ENCODE measurements around the gene ECHDC3. TPM values are rescaled to one million over a fixed set of nuclear protein-coding genes. Genes with fewer than 3 reads are reported as not detected.

The ECHDC3 gene
- total RNA-seq, 2 donors from 2014 or later: 1.5 TPM; not detected in 1

DNA sequence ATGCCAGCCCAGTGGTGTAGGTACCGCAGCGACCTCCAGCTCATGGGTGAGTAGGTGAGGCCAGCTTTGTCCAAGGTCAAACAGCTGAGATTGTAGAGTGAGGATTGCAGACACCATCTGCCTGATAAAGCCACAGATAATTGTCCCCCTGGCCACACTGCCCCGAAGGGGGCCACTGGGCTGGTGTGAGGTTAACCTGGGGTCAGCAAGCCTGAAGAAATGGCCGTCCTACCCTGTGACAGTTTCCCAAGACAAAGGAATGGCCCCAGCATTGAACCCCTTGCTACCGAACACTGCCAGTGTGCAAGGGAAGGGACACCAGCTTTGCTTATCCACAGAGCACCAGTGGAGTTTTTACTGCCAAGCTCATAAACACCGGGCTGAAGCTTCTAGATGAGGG lies 23.0 kb downstream of the ECHDC3 start:
- Mint-ChIP-seq H3K9me3 (no peaks in the 10 kb centered on the region), H3K27me3 (peaks cover 3% of the 10 kb centered on the region), H3K4me3 (no peak overlapping the region), H3K4me1 (no peaks in the 10 kb centered on the region), H3K27ac (no peak overlapping the region), H3K36me3 (ENCODE audit: low read depth) (no peaks in the 10 kb centered on the region)
- no peak for ATAC-seq (replicated peaks)

DNA sequence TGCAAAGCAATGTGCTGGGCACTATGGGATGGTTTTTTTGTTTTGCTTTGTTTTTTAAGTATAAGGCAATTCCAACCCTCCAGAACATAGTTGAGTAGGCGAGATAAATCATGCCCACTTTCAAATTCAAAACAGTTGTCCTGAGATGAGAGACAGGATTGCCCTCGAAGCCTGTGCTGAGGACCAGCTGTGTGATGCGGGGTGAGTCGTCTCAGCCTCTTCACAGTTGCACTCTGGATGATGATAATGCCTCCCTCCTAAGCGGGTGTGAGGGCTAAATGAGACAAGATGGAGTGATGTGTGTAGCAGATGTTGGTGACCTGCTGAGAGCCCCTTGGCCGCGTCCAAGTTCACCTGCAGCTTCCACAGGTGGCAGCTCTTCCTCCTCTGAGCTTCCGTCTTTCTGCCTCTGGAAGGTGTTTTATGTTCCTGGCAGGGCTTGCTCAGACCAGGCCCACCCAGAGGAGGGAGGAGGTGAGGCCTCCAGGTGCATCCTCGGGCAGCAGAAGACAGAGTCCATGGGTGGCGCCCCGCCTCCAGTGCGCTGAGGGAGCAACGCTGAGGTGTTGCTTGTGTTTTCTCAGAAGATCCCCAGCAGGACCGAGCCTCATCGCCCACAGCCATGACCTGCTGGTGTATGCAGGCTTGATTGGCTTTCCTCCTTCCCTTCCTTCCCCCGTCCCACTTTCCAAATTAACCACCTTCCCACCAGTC lies 30.6 kb downstream of the ECHDC3 start:
- Mint-ChIP-seq H3K4me1 (no peaks in the 10 kb centered on the region), H3K27ac (no peak overlapping the region), H3K27me3 (peaks cover 5% of the 10 kb centered on the region), H3K9me3 (no peaks in the 10 kb centered on the region), H3K4me3 (no peak overlapping the region), H3K36me3 (ENCODE audit: low read depth) (no peaks in the 10 kb centered on the region)
- ATAC-seq (replicated peaks): no peak

GRCh38 chr10:11773761-11774441 lies 31.7 kb downstream of the ECHDC3 start:
- H3K36me3 Mint-ChIP-seq (ENCODE audit: low read depth): no peaks in the 10 kb centered on the region
- peaks cover 5% of the 10 kb centered on the region for H3K27me3 Mint-ChIP-seq
- no peak overlapping the region for H3K4me3 Mint-ChIP-seq
- H3K27ac Mint-ChIP-seq: no peak overlapping the region
- no peaks in the 10 kb centered on the region for H3K9me3 Mint-ChIP-seq
- no peak for ATAC-seq (replicated peaks)
- H3K4me1 Mint-ChIP-seq: no peaks in the 10 kb centered on the region

DNA sequence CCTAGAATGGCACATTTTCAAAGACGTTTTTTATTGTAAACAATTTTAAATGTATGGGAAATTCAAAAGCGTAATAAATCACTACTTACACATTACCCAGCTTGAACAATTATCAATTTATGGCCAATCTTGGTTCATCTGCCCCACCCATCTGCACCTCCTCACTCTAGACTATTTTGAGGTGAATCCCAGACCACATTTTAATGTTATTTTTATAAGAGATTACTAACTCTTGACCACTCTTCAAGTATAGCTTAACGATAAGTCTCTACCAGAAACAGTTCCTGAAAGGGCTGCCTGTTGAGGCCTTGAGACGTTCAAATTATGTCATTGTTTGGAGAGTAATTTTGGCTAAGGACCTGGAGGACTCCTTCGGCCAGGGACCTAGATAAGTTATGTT lies 33.2 kb downstream of the ECHDC3 start:
- Mint-ChIP-seq H3K9me3 (no peaks in the 10 kb centered on the region), H3K27ac (no peak overlapping the region), H3K27me3 (peaks cover 5% of the 10 kb centered on the region)

DNA sequence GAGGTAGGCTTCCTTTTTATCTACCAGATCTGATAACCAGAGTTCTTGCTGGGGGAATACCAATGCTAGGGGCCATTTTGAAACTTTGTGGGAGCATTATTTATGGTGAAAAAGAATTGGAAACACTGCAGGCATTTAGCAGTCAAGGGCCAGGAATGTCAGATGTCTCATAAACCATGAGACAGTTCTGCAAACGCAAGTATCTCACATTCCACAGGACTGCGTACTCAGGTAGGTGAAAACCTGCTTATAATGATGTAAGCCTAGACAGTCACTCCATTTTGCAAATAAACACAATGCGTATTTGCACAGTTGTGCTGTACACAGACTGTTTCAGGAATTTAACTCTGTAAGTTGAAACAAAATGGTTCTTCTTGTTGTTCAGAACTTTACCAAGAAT lies 33.9 kb downstream of the ECHDC3 start:
- H3K27ac Mint-ChIP-seq: no peak overlapping the region
- H3K27me3 Mint-ChIP-seq: peaks cover 2% of the 10 kb centered on the region
- ATAC-seq (replicated peaks): no peak
- no peaks in the 10 kb centered on the region for H3K9me3 Mint-ChIP-seq
- H3K4me3 Mint-ChIP-seq: no peak overlapping the region
- H3K36me3 Mint-ChIP-seq (ENCODE audit: low read depth): no peaks in the 10 kb centered on the region
- H3K4me1 Mint-ChIP-seq: no peaks in the 10 kb centered on the region

More for the DNA sequence above, 33.2 kb downstream of the ECHDC3 start:
- no peaks in the 10 kb centered on the region for H3K4me1 Mint-ChIP-seq
- no peak for ATAC-seq (replicated peaks)
- no peak overlapping the region for H3K4me3 Mint-ChIP-seq
- H3K36me3 Mint-ChIP-seq (ENCODE audit: low read depth): no peaks in the 10 kb centered on the region

GRCh38 chr10:11781114-11781513 lies 38.9 kb downstream of the ECHDC3 start:
- H3K4me3 Mint-ChIP-seq: no peak overlapping the region
- H3K27me3 Mint-ChIP-seq: peaks cover 3% of the 10 kb centered on the region
- H3K4me1 Mint-ChIP-seq: peaks cover 4% of the 10 kb centered on the region
- no peaks in the 10 kb centered on the region for H3K9me3 Mint-ChIP-seq
- ATAC-seq (replicated peaks): no peak
- H3K36me3 Mint-ChIP-seq (ENCODE audit: low read depth): no peaks in the 10 kb centered on the region
- no peak overlapping the region for H3K27ac Mint-ChIP-seq

GRCh38 chr10:11782793-11783557 lies 40.8 kb downstream of the ECHDC3 start:
- peak; percentile 18 for ATAC-seq (replicated peaks)
- peaks cover 4% of the 10 kb centered on the region for H3K4me1 Mint-ChIP-seq
- peaks cover 3% of the 10 kb centered on the region for H3K27me3 Mint-ChIP-seq
- no peaks in the 10 kb centered on the region for H3K9me3 Mint-ChIP-seq
- H3K36me3 Mint-ChIP-seq (ENCODE audit: low read depth): no peaks in the 10 kb centered on the region
- H3K4me3 Mint-ChIP-seq: no peak overlapping the region
- H3K27ac Mint-ChIP-seq: no peak overlapping the region

DNA sequence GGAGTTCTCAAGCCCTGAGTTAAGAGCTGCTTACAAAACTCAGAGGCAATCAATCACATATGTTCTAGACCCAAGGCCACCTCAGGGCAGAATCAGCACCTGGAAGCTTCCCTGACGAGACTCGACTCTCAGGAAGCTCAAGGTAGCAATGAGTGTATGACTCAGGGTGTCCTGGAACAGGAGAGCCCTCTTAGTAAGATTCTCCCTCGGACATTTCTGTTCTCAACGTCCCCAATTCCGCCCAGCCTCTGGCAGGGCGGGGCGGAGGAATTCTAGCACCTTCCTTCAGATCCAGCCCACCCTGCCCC lies 41.3 kb downstream of the ECHDC3 start:
- ATAC-seq (replicated peaks): no peak
- no peaks in the 10 kb centered on the region for H3K9me3 Mint-ChIP-seq
- no peak overlapping the region for H3K4me3 Mint-ChIP-seq
- H3K27me3 Mint-ChIP-seq: peaks cover 3% of the 10 kb centered on the region
- H3K36me3 Mint-ChIP-seq (ENCODE audit: low read depth): no peaks in the 10 kb centered on the region
- peaks cover 4% of the 10 kb centered on the region for H3K4me1 Mint-ChIP-seq
- H3K27ac Mint-ChIP-seq: no peak overlapping the region

DNA sequence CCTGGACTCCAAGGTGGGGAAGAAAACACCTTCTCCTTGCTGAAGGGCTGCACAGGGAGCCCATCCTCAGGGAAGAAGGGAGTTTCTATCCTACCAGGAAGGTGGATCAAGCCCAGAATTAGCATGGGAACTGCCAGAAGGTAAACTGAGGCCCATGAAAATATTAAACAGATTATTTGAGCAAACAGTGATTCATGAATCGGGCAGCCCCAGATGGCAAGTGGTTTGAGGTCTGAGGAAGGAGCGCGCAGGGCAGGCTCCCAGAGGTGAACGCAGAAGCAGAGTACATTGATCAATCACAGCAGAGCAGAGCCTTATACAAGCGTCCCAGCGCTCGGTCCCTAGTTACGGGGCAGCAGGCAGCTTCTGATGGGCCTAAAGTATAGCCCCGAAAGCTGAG lies 45.2 kb downstream of the ECHDC3 start:
- no peak for ATAC-seq (replicated peaks)
- H3K36me3 Mint-ChIP-seq (ENCODE audit: low read depth): no peaks in the 10 kb centered on the region
- peaks cover 6% of the 10 kb centered on the region for H3K27me3 Mint-ChIP-seq
- H3K4me1 Mint-ChIP-seq: peaks cover 4% of the 10 kb centered on the region
- H3K4me3 Mint-ChIP-seq: no peak overlapping the region
- no peak overlapping the region for H3K27ac Mint-ChIP-seq
- no peaks in the 10 kb centered on the region for H3K9me3 Mint-ChIP-seq

DNA sequence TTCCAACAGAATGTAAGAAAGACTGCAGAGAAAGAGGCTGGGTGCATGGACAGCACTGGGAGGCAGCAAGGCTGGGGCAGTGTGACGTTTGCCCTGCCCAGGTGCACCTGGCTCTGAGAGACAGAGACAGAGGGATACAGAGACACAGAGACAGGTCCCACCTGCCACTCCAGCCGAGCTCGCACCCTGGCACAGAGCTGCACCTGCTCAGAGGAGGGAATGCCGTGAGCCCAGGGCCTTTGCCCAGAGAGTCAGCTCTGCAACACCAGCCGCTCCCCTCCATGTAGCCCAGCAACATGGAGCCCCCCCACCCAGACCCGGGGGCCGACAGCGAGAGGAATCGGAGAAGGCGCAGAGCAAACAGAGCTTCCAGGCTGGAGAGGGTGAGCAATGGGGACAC lies 45.7 kb downstream of the ECHDC3 start:
- Mint-ChIP-seq H3K4me1 (no peaks in the 10 kb centered on the region), H3K9me3 (no peaks in the 10 kb centered on the region), H3K27me3 (peaks cover 6% of the 10 kb centered on the region), H3K36me3 (ENCODE audit: low read depth) (no peaks in the 10 kb centered on the region), H3K27ac (no peak overlapping the region), H3K4me3 (no peak overlapping the region)
- ATAC-seq (replicated peaks): no peak

- Mint-ChIP-seq H3K36me3 (ENCODE audit: low read depth) (no peaks in the 10 kb centered on the region), H3K27me3 (peaks cover 6% of the 10 kb centered on the region), H3K9me3 (no peaks in the 10 kb centered on the region), H3K4me1 (no peaks in the 10 kb centered on the region), H3K4me3 (no peak overlapping the region), H3K27ac (no peak overlapping the region)
- ATAC-seq (replicated peaks): no peak
These were observed 47.1 kb downstream of the ECHDC3 start for GRCh38 chr10:11789306-11789705.

GRCh38 chr10:11789956-11790355 lies 47.8 kb downstream of the ECHDC3 start:
- Mint-ChIP-seq H3K27ac (no peak overlapping the region), H3K9me3 (no peaks in the 10 kb centered on the region), H3K27me3 (peaks cover 3% of the 10 kb centered on the region), H3K4me1 (no peaks in the 10 kb centered on the region), H3K36me3 (ENCODE audit: low read depth) (no peaks in the 10 kb centered on the region), H3K4me3 (no peak overlapping the region)
- ATAC-seq (replicated peaks): no peak

- peaks cover 5% of the 10 kb centered on the region for H3K4me1 Mint-ChIP-seq
- no peak for ATAC-seq (replicated peaks)
- peaks cover 3% of the 10 kb centered on the region for H3K9me3 Mint-ChIP-seq
- no peaks in the 10 kb centered on the region for H3K36me3 Mint-ChIP-seq (ENCODE audit: low read depth)
- H3K27ac Mint-ChIP-seq: no peak overlapping the region
- H3K4me3 Mint-ChIP-seq: no peak overlapping the region
- peaks cover 3% of the 10 kb centered on the region for H3K27me3 Mint-ChIP-seq
These were observed 51.7 kb downstream of the ECHDC3 start for GRCh38 chr10:11793762-11794479.

DNA sequence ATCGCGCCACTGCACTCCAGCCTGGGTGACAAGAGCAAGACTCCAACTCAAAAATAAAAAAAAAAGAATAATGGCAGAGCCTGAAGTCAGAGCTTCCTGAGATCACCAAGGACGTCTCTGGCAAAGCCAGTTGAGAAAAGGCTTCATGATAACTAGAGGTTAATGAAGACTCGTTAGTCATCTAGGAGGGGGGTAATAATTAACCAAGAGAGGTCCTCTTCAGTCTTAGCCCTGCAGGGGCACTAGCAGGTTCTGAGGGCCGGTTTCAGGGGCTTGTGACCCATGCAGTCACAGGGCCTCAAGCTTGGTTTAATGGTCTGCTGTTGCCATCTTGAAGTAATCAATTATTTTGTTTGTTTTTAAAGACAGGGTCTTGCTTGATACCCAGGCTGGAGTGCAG lies 52.4 kb downstream of the ECHDC3 start:
- H3K4me1 Mint-ChIP-seq: peaks cover 5% of the 10 kb centered on the region
- ATAC-seq (replicated peaks): no peak
- H3K27me3 Mint-ChIP-seq: peaks cover 3% of the 10 kb centered on the region
- no peak overlapping the region for H3K27ac Mint-ChIP-seq
- H3K9me3 Mint-ChIP-seq: peaks cover 3% of the 10 kb centered on the region
- H3K36me3 Mint-ChIP-seq (ENCODE audit: low read depth): no peaks in the 10 kb centered on the region
- H3K4me3 Mint-ChIP-seq: no peak overlapping the region
